Smooth muscle cell (in vitro differentiated cells): ENCODE results near the gene TBCB. TPM values are rescaled to one million over a fixed set of nuclear protein-coding genes. Genes with fewer than 3 reads are reported as not detected.

Experiments used
- DNase-seq: peaks from one replicate; lab custom pipeline; 2025; ENCODE audit not compliant: unreplicated experiment; lab: John Stamatoyannopoulos, UW
- H2AFZ ChIP-seq: fragments of 200-600 bp; sonication (generic); 2 replicates; pipeline ENCODE4 v1.6.0; 2016; ENCODE audit warnings: antibody characterized with exemption, low read depth, mild to moderate bottlenecking
- H3F3A ChIP-seq: fragments of 200-600 bp; sonication (generic); 2 replicates; pipeline ENCODE4 v1.6.0; 2017; ENCODE audit warnings: antibody characterized with exemption, low read depth
- H3K27ac ChIP-seq: fragments of 200-600 bp; sonication (generic); 2 replicates; pipeline ENCODE4 v1.5.1; 2016; ENCODE audit warnings: low read depth, mild to moderate bottlenecking
- H3K27me3 ChIP-seq: fragments of 200-600 bp; sonication (generic); 2 replicates; pipeline ENCODE4 v1.6.1; 2016; ENCODE audit warnings: low read depth, mild to moderate bottlenecking
- H3K36me3 ChIP-seq: fragments of 200-600 bp; sonication (generic); 2 replicates; pipeline ENCODE4 v1.5.1; 2016; ENCODE audit warnings: low read depth
- H3K4me1 ChIP-seq: fragments of 200-600 bp; sonication (generic); 2 replicates; pipeline ENCODE4 v1.5.1; 2016; ENCODE audit warnings: low read depth
- H3K4me2 ChIP-seq: fragments of 200-600 bp; sonication (generic); 2 replicates; pipeline ENCODE4 v1.6.0; 2016; ENCODE audit warnings: mild to moderate bottlenecking
- H3K4me3 ChIP-seq: fragments of 200-600 bp; sonication (generic); 2 replicates; pipeline ENCODE4 v1.5.1; 2016; ENCODE audit warnings: mild to moderate bottlenecking
- H3K79me2 ChIP-seq: fragments of 200-600 bp; sonication (generic); 2 replicates; pipeline ENCODE4 v1.6.0; 2016; ENCODE audit warnings: low read depth, mild to moderate bottlenecking
- H3K9ac ChIP-seq: fragments of 200-600 bp; sonication (generic); 2 replicates; pipeline ENCODE4 v1.6.0; 2016; ENCODE audit warnings: low read depth
- H3K9me3 ChIP-seq: fragments of 200-600 bp; sonication (generic); replicated peaks from 2 replicates; pipeline ENCODE4 v1.5.1; 2016; ENCODE audit warnings: low read depth
- H4K20me1 ChIP-seq: fragments of 200-600 bp; sonication (generic); 2 replicates; pipeline ENCODE4 v1.6.0; 2016; ENCODE audit warnings: low read depth
- WGBS: methylation state at CpG from one replicate; pipeline ENCODE4 v1.1.7; 2016; ENCODE audit warnings: low lambda C conversion rate; 5-methylcytosine and 5-hydroxymethylcytosine counted together
- polyA plus RNA-seq: library from polyadenylated mRNA; unstranded; fragments of >200 nt; fragmentation: Nextera tagmentation; extraction: Ambion mirVana; gene quantifications from 2 replicates; pipeline ENCODE4 v1.2.1, GENCODE V29; 2016
- total RNA-seq: library from RNA; depleted of rRNA; stranded (reverse); fragments of >200 nt; gene quantifications from 2 replicates; pipeline ENCODE4 v1.2.3, GENCODE V29; 2014
- TF ChIP-seq, protein P1 (sequence below): fragments of 200-600 bp; sonication (generic); IDR thresholded peaks from 2 replicates; pipeline ENCODE4 v1.5.1; 2017; ENCODE audit warnings: borderline replicate concordance, mild to moderate bottlenecking, antibody characterized with exemption; ENCODE audit not compliant: insufficient read depth, poor library complexity, severe bottlenecking

The TBCB gene
- total and polyA plus RNA-seq, 2 experiments from 2014 or later: 146 to 234 TPM

DNA sequence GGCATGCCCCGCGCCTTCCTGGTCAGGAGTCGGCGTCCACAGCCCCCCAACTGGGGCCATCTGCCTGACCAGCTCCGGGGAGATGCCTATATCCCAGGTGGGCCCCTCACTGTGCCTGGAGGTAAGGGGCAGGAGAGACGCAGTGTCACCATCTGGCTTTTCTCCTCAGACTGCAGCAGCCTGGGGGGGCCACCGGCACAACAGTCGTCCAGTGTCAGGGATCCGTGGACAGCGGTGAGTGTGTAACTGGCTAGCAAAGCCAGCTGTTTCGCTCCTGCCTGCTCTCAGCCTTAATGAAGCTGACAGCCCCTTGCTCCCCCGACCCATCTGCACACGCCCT, 4.1 kb upstream of the TBCB start:
- H2AFZ ChIP-seq: no peak overlapping the region
- no peak overlapping the region for H3K9ac ChIP-seq
- peaks cover under 1% of the 10 kb centered on the region for H3K79me2 ChIP-seq
- H3K4me1 ChIP-seq: peaks cover 4% of the 10 kb centered on the region
- no peak overlapping the region for H3K4me3 ChIP-seq
- no peaks in the 10 kb centered on the region for H3K36me3 ChIP-seq
- no peak overlapping the region for H3K4me2 ChIP-seq
- no peaks in the 10 kb centered on the region for H3K9me3 ChIP-seq
- DNase-seq: no peak
- H4K20me1 ChIP-seq: no peaks in the 10 kb centered on the region
- no peaks in the 10 kb centered on the region for H3F3A ChIP-seq
- TF ChIP-seq, protein P1, sequence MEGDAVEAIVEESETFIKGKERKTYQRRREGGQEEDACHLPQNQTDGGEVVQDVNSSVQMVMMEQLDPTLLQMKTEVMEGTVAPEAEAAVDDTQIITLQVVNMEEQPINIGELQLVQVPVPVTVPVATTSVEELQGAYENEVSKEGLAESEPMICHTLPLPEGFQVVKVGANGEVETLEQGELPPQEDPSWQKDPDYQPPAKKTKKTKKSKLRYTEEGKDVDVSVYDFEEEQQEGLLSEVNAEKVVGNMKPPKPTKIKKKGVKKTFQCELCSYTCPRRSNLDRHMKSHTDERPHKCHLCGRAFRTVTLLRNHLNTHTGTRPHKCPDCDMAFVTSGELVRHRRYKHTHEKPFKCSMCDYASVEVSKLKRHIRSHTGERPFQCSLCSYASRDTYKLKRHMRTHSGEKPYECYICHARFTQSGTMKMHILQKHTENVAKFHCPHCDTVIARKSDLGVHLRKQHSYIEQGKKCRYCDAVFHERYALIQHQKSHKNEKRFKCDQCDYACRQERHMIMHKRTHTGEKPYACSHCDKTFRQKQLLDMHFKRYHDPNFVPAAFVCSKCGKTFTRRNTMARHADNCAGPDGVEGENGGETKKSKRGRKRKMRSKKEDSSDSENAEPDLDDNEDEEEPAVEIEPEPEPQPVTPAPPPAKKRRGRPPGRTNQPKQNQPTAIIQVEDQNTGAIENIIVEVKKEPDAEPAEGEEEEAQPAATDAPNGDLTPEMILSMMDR: no peak
- no peak overlapping the region for H3K27ac ChIP-seq
- no peaks in the 10 kb centered on the region for H3K27me3 ChIP-seq
- WGBS: 91% methylated on average over 13 of the region's 13 CpGs

DNA sequence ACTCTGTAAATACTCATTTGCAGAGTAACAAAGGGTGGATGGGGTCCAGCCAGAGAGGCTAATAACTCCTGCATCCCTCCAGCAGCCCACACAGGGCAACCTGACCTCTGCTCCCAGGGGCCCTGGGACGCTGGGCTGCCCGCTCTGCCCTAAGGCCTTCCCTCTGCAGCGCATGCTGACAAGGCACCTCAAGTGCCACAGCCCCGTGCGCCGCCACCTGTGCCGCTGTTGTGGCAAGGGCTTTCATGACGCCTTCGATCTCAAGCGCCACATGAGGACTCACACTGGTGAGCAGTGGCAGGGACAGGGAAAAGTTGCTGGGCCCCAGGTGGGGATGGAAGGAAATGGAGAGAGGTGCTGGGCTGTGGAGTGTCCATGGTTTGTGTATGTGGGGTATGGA, 2.6 kb upstream of the TBCB start:
- Histone ChIP-seq H4K20me1 (no peaks in the 10 kb centered on the region), H3K79me2 (peaks cover 15% of the 10 kb centered on the region), H2AFZ (no peak overlapping the region), H3F3A (no peaks in the 10 kb centered on the region), H3K4me1 (peaks cover 6% of the 10 kb centered on the region), H3K36me3 (no peaks in the 10 kb centered on the region), H3K4me2 (no peak overlapping the region), H3K27me3 (no peaks in the 10 kb centered on the region), H3K27ac (no peak overlapping the region), H3K9me3 (no peaks in the 10 kb centered on the region), H3K9ac (no peak overlapping the region), H3K4me3 (no peak overlapping the region)
- TF ChIP-seq, protein P1: no peak
- 97% methylated on average over 10 of the region's 10 CpGs for WGBS
- no peak for DNase-seq

DNA sequence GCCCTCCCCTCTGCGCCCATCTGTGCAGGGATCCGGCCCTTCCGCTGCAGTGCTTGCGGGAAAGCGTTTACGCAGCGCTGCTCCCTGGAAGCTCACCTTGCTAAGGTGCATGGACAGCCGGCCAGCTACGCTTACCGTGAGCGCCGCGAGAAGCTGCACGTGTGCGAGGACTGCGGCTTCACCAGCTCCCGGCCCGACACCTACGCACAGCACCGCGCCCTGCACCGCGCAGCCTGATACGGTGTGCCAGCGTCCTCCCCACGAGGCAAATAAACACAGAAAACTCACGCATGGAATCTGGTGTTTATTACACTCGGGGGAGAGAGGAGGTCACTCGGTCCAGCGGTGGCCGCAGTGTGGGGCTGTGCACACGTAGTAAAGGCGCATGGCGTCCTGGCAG, 1.8 kb upstream of the TBCB start:
- H3K79me2 ChIP-seq: peaks cover 18% of the 10 kb centered on the region
- H3K36me3 ChIP-seq: no peaks in the 10 kb centered on the region
- DNase-seq: no peak
- no peak overlapping the region for H3K9ac ChIP-seq
- 97% methylated on average over 34 of the region's 34 CpGs for whole genome bisulfite sequencing
- no peaks in the 10 kb centered on the region for H3K9me3 ChIP-seq
- H4K20me1 ChIP-seq: no peaks in the 10 kb centered on the region
- peaks cover 6% of the 10 kb centered on the region for H3K4me1 ChIP-seq
- no peaks in the 10 kb centered on the region for H3F3A ChIP-seq
- peak overlapping the region; percentile 97 for H3K4me2 ChIP-seq
- H3K27ac ChIP-seq: no peak overlapping the region
- no peak overlapping the region for H2AFZ ChIP-seq
- TF ChIP-seq, protein P1: no peak
- no peaks in the 10 kb centered on the region for H3K27me3 ChIP-seq
- H3K4me3 ChIP-seq: peak overlapping the region; percentile 70

DNA sequence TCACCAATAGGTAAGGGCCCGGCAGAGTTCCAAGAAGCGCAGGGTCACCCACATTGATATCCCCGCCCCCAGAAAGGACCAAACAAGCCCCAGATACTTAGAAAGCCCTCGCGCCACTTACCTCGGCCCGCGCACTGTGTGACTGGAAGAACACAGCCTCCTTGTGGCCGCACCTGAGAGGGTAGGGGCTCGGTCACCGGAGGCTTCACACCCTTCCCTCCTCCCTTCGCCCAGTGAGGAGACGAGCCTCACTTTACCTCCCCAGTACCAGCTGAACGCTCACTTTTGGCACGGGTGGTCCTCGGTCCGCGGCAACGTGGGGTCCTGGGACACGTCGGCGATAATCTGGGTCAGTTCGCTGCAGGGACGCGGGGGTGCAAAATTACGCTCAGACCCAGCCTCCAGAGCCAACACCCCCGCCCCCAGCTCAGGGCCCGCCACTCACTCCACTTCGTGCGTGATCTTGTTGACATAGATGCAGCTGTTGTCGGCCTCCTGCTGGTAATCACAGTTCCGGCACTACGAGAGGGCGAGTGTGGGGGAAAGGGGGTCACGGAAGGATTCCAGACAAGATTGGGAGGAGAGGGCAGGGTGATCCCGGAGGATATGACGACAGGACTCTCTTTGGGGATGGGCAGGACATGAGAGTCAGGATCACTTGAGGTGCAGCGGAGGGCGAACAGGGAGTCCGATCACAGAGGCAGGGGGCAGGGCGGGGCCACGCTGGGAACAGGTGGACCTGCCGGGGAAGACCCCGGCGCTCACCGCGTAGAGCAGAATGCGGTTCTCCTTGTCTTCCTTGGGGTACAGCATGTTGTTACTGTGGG, 1.2 kb upstream of the TBCB start:
- Histone ChIP-seq H4K20me1 (no peaks in the 10 kb centered on the region), H3K9ac (peak overlapping the region; percentile 70), H3K27ac (peak overlapping the region; percentile 13), H2AFZ (peak overlapping the region; percentile 25), H3K4me1 (peaks cover 6% of the 10 kb centered on the region), H3K79me2 (peaks cover 18% of the 10 kb centered on the region), H3K9me3 (no peaks in the 10 kb centered on the region), H3K36me3 (no peaks in the 10 kb centered on the region), H3K27me3 (no peaks in the 10 kb centered on the region), H3K4me3 (peak overlapping the region; percentile 70), H3F3A (no peaks in the 10 kb centered on the region), H3K4me2 (peak overlapping the region; percentile 97)
- TF ChIP-seq, protein P1: no peak
- peak; percentile 38 for DNase-seq
- 15% methylated on average over 38 of the region's 48 CpGs for WGBS
